Activated B cell treated with CpG ODN at 0.5 μM for 24 hours (primary cell): ENCODE measurements around the gene SLC66A3. TPM values are rescaled to one million over a fixed set of nuclear protein-coding genes. Genes with fewer than 3 reads are reported as not detected.
"Not testable (repeated sequence)": the region's sequence is repeated elsewhere in the genome, so short reads cannot be mapped to it uniquely, and the experiment has no call there.

Source experiments
- ATAC-seq: fragments of 200-7000 bp; cut with Tn5 transposase; one replicate; pipeline ENCODE4 v1.10.0; 2021; ENCODE audit warnings: low read depth, mild to moderate bottlenecking, moderate library complexity
- CTCF ChIA-PET: fragments of 350-600 bp; sonication (Branson Sonifier 250); formaldehyde crosslinking; loops from one replicate; lab custom pipeline; 2021; ENCODE audit warnings: antibody characterized with exemption; lab: Charles Lee
- POLR2A ChIA-PET: fragments of 350-600 bp; sonication (Branson Sonifier 250); formaldehyde crosslinking; loops from one replicate; lab custom pipeline; 2021; ENCODE audit warnings: antibody characterized with exemption; lab: Charles Lee
- DNase-seq: peaks from one replicate; pipeline ENCODE4 v3.0.0; 2022
- H3K27ac Mint-ChIP-seq: one replicate; pipeline ENCODE4 v1.8.0; 2020; ENCODE audit warnings: mixed read lengths
- H3K27me3 Mint-ChIP-seq: one replicate; pipeline ENCODE4 v1.8.0; 2021; ENCODE audit warnings: mixed read lengths
- H3K36me3 Mint-ChIP-seq: one replicate; pipeline ENCODE4 v1.8.0; 2021; ENCODE audit warnings: low read depth, mixed read lengths
- H3K4me1 Mint-ChIP-seq: one replicate; pipeline ENCODE4 v1.8.0; 2021; ENCODE audit warnings: mixed read lengths
- H3K4me3 Mint-ChIP-seq: one replicate; pipeline ENCODE4 v1.8.0; 2020; ENCODE audit warnings: mild to moderate bottlenecking, mixed read lengths
- H3K9me3 Mint-ChIP-seq: one replicate; pipeline ENCODE4 v1.8.0; 2020; ENCODE audit warnings: mixed read lengths
- intact Hi-C: fragments of 100-400 bp; cut with micrococcal nuclease; formaldehyde crosslinking; loops from one replicate; pipeline ENCODE4 v1.15.1; 2024
- total RNA-seq: library from RNA; stranded (reverse); gene quantifications from 2 replicates; pipeline ENCODE4 v1.2.3, GENCODE V29; 2022
- TF ChIP-seq, protein P1 (sequence below): fragments of 200-600 bp; IDR thresholded peaks from one replicate; pipeline ENCODE4 v1.8.0; 2022; ENCODE audit warnings: antibody characterized with exemption, mild to moderate bottlenecking

Gene SLC66A3
- total RNA-seq, 1 donor from 2014 or later = 15.2 TPM

DNA sequence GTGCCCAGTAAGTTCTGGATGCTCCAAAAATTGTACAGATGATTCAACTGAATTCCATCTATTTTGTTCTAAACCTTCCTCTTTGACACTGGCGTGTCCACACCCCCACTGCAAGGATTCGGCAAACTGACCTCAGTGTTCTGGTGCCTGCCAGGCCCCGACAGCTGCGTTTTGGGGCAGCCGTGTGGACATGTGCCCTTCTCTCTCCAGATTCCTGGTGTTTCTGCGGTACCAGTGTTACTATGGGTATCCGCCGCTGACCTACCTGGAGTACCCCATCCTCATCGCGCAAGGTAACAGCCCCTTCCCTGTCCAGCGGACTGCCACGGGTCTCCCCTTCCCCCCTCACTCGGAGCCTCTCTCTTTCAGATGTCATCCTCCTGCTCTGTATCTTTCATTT is 5.0 kb downstream of the SLC66A3 start:
- TF ChIP-seq, protein P1, sequence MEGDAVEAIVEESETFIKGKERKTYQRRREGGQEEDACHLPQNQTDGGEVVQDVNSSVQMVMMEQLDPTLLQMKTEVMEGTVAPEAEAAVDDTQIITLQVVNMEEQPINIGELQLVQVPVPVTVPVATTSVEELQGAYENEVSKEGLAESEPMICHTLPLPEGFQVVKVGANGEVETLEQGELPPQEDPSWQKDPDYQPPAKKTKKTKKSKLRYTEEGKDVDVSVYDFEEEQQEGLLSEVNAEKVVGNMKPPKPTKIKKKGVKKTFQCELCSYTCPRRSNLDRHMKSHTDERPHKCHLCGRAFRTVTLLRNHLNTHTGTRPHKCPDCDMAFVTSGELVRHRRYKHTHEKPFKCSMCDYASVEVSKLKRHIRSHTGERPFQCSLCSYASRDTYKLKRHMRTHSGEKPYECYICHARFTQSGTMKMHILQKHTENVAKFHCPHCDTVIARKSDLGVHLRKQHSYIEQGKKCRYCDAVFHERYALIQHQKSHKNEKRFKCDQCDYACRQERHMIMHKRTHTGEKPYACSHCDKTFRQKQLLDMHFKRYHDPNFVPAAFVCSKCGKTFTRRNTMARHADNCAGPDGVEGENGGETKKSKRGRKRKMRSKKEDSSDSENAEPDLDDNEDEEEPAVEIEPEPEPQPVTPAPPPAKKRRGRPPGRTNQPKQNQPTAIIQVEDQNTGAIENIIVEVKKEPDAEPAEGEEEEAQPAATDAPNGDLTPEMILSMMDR = no peak
- POLR2A ChIA-PET = no interaction called here
- DNase-seq (no peak), ATAC-seq (no peak)
- Mint-ChIP-seq H3K9me3 (no peaks in the 10 kb centered on the region), H3K4me3 (no peak overlapping the region), H3K36me3 (peaks cover 13% of the 10 kb centered on the region), H3K27me3 (no peaks in the 10 kb centered on the region), H3K27ac (no peak overlapping the region), H3K4me1 (peaks cover 21% of the 10 kb centered on the region)
- CTCF ChIA-PET = interaction anchor here (1.9 kb wide), 1 partner anchor 27 kb away, joined by 7 read pairs; a partner anchor contains a TSS
- intact Hi-C loops = no loop called here

DNA sequence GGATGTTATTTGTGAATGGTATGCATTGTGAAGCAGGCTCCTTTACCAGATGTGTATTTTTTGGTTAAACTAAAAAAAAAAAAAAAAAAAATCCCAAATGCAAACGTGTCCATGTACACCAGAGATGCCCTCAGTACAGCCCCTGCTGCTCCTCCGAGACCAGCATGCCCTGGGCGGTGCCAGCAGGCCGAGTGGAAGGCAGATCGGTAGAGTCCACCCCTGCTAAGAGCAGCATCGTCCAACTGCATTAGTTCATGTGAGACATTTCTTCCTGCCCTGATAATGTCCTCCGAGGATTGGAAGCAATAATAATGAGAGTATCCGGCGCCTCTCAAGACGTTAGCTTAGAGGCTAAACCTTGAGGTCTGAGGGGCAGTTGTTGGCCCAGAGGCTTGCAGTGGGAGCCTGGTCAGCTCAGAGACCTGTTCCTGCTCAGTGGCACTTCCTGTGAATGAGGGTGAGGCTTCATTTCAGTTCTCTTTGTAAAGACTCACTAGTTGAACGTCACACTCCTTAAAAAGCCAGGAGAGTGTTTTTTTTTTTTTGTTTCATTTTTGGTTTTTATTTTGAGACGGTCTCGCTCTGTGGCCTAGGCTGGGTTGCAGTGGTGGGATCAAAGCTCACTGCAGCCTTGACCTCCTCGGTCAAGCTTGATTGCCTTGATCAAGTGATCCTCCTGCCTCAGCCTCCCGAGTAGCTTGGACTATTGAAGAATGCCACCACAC is 5.6 kb downstream of the SLC66A3 start:
- CTCF ChIA-PET = interaction anchor here (1.4 to 1.9 kb wide), 2 partner anchors 27 to 38 kb away, joined by 3 to 7 read pairs; a partner anchor contains a TSS
- peak; percentile 78 for ATAC-seq
- H3K27ac Mint-ChIP-seq = peak overlapping the region; percentile 75
- H3K9me3 Mint-ChIP-seq = no peaks in the 10 kb centered on the region
- peaks cover 13% of the 10 kb centered on the region for H3K36me3 Mint-ChIP-seq
- H3K4me3 Mint-ChIP-seq = no peak overlapping the region
- peaks cover 19% of the 10 kb centered on the region for H3K4me1 Mint-ChIP-seq
- POLR2A ChIA-PET = interaction anchor here (0.7 to 0.9 kb wide), 2 partner anchors 23 to 28 kb away, joined by 3 to 4 read pairs; a partner anchor contains a TSS
- H3K27me3 Mint-ChIP-seq = no peaks in the 10 kb centered on the region
- TF ChIP-seq, protein P1 = no peak
- intact Hi-C loops = no loop called here
- DNase-seq = no peak

DNA sequence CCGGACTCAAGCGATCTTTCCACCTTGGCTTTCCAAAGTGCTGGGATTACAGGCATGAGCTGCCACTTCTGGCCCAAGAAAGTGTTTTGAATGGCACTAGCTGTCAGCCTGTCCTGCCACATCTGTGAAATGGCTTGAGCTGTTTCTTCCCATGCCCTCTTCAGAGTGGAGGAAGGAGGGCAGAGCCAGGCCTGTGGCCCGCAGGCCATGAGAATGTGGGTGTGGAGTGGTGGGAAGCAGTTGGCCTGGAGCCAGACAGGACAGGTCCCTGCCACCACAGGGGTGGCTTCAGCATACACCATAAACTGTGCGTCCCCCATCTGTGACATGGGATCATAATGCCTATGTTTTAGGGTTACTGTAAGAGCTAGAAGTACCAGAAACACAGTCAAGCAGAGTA is 6.5 kb downstream of the SLC66A3 start:
- TF ChIP-seq, protein P1 = no peak
- H3K27me3 Mint-ChIP-seq = no peaks in the 10 kb centered on the region
- H3K4me3 Mint-ChIP-seq = no peak overlapping the region
- no peak for ATAC-seq
- H3K4me1 Mint-ChIP-seq = peaks cover 14% of the 10 kb centered on the region
- DNase-seq = no peak
- intact Hi-C loops = no loop called here
- ChIA-PET CTCF (interaction anchor here (1.4 to 1.9 kb wide), 2 partner anchors 28 to 37 kb away, joined by 3 to 7 read pairs; a partner anchor contains a TSS), POLR2A (interaction anchor here (0.6 kb wide), 1 partner anchor 724 kb away, joined by 5 read pairs; no protein-coding TSS in a partner anchor)
- H3K27ac Mint-ChIP-seq = no peak overlapping the region
- peaks cover 13% of the 10 kb centered on the region for H3K36me3 Mint-ChIP-seq
- H3K9me3 Mint-ChIP-seq = no peaks in the 10 kb centered on the region

DNA sequence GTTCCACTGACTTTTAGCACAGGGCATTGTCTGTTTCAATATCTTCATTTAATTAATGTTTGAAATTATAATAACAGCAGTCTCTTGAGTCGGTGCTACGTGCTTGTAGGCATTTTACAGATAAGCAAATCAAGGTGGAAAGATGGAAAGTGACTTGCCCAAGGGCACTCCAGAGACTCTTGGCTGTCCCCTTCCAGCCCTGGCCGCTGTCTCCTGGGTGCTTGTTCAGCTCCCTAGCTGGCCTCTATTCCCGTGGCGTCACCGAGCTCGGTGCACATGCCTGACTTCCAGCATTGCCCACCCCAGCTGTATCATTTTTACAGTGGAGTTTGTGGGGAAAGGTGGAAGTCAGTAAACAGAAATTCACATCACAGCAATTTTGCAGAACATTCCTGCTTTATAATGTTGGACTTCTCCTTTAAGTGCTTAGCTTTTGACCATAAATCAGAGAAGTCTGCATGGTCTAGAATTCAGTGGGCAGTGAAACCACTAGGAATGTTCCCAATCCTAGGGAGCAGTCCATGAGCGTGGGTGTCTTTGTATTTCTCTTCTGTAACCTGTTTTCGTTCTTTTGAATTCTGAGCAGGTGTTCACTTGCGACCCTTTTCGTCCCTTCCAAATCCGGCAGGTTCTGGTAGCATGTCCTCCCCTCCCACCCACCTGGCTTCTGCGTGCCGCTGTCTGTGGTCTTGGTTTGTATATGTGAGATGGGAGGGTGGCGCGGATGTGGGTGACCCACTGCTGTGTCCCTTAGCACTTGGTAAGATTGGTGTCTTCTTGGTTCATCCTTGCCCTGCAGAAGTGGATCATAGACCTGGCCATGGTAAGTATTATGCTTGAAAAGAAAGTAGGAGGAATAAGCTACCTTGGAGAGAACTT is 8.4 kb downstream of the SLC66A3 start:
- Mint-ChIP-seq H3K36me3 (peaks cover 13% of the 10 kb centered on the region), H3K9me3 (no peaks in the 10 kb centered on the region), H3K4me3 (no peak overlapping the region), H3K27me3 (no peaks in the 10 kb centered on the region), H3K4me1 (peaks cover 10% of the 10 kb centered on the region), H3K27ac (no peak overlapping the region)
- no peak for ATAC-seq
- CTCF ChIA-PET = no interaction called here
- TF ChIP-seq, protein P1 = no peak
- intact Hi-C loops = no loop called here
- POLR2A ChIA-PET = no interaction called here
- DNase-seq = no peak

DNA sequence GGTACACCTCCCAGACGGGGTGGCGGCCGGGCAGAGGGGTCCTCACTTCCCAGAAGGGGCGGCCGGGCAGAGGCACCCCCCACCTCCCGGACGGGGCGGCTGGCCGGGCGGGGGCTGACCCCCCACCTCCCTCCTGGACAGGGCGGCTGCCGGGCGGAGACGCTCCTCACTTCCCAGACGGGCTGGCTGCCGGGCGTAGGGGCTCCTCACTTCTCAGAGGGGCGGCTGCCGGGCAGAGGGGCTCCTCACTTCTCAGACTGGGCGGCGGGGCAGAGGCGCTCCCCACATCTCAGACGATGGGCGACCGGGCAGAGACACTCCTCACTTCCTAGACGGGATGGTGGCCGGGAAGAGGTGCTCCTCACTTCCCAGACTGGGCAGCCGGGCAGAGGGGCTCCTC is 9.8 kb downstream of the SLC66A3 start:
- DNase-seq, ATAC-seq, H3K9me3 Mint-ChIP-seq, CTCF ChIA-PET, intact Hi-C loops, H3K27ac Mint-ChIP-seq, POLR2A ChIA-PET, H3K4me1 Mint-ChIP-seq, H3K27me3 Mint-ChIP-seq, H3K4me3 Mint-ChIP-seq: not testable (repeated sequence)
- peaks cover 13% of the 10 kb centered on the region for H3K36me3 Mint-ChIP-seq
